ENCODE data around the gene NTRK3. TPM values are rescaled to one million over a fixed set of nuclear protein-coding genes. Genes with fewer than 3 reads are reported as not detected.

The NTRK3 gene
- total RNA-seq, 1 donor from 2014 or later: 6.4 TPM

DNA sequence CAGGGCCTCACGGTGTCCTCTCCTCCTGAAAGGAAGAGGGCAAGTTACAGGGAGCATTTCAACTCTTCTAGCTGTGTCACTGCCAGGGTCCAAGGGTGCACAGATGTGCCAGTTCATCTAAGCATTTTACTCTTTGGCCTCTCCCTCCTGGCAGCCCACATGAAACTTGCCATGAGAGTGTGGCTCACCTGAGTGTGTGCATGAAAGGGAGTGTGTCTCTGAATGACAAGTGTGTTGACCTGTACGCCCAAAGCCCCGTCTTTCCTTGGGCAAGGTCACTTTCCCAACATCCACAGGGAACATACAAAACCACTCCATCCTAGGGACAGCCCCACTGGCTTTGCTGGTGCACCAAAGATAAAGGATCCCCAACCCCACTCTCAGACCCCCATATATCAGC lies 280.0 kb downstream of the NTRK3 start:
- H3K27me3 Mint-ChIP-seq (ENCODE audit: unreplicated experiment): peaks cover 11% of the 10 kb centered on the region
- no peak for DNase-seq (ENCODE audit: low spot score)
- H3K36me3 Mint-ChIP-seq (ENCODE audit: low read depth, unreplicated experiment): no peaks in the 10 kb centered on the region
- no peak overlapping the region for H3K27ac Mint-ChIP-seq (ENCODE audit: unreplicated experiment)
- no peak overlapping the region for H3K4me3 Mint-ChIP-seq (ENCODE audit: unreplicated experiment)
- H3K4me1 Mint-ChIP-seq (ENCODE audit: unreplicated experiment): peaks cover 4% of the 10 kb centered on the region
- TF ChIP-seq, protein P1, sequence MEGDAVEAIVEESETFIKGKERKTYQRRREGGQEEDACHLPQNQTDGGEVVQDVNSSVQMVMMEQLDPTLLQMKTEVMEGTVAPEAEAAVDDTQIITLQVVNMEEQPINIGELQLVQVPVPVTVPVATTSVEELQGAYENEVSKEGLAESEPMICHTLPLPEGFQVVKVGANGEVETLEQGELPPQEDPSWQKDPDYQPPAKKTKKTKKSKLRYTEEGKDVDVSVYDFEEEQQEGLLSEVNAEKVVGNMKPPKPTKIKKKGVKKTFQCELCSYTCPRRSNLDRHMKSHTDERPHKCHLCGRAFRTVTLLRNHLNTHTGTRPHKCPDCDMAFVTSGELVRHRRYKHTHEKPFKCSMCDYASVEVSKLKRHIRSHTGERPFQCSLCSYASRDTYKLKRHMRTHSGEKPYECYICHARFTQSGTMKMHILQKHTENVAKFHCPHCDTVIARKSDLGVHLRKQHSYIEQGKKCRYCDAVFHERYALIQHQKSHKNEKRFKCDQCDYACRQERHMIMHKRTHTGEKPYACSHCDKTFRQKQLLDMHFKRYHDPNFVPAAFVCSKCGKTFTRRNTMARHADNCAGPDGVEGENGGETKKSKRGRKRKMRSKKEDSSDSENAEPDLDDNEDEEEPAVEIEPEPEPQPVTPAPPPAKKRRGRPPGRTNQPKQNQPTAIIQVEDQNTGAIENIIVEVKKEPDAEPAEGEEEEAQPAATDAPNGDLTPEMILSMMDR (IDR thresholded peaks at IDR 0.05; ENCODE audit: unreplicated experiment): no peak
- no peaks in the 10 kb centered on the region for H3K9me3 Mint-ChIP-seq (ENCODE audit: unreplicated experiment)

DNA sequence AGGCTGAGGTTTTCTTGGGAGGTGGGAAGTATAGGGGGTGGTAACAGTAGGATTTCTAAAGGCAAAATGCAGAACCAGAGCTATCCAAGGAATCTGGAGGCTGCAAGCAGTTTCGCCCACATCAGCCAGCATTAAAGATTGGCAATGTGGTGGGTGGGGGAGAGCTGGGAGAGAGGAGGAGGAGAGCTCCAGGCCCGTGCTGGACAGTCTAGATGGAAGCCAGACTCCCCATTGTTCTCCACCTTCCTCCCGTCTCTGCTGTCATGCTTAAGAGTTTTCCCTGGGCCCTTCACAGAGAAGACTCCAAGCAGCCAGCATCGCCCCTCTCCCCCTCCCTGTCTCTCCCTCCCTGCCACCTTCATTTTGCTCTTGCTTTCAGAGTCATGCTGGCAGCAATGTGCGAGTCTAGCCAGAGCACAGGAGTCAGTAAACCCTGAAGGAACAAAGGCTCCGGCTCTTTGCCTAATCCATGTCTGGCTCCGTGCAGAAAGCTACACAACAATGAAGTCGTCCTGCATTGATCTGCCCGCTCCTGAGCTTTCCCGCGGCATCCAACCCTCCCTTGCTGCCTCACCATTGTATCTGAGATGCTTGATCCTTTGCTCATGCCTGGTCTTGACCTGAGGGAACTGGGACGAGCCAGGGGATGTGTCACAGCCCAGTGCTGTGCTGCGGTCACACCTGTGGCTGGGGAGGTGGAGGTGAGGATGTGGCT lies 282.9 kb downstream of the NTRK3 start:
- peaks cover 4% of the 10 kb centered on the region for H3K4me1 Mint-ChIP-seq (ENCODE audit: unreplicated experiment)
- H3K27ac Mint-ChIP-seq (ENCODE audit: unreplicated experiment): no peak overlapping the region
- H3K4me3 Mint-ChIP-seq (ENCODE audit: unreplicated experiment): no peak overlapping the region
- H3K36me3 Mint-ChIP-seq (ENCODE audit: low read depth, unreplicated experiment): no peaks in the 10 kb centered on the region
- H3K27me3 Mint-ChIP-seq (ENCODE audit: unreplicated experiment): peaks cover 7% of the 10 kb centered on the region
- TF ChIP-seq, protein P1 (IDR thresholded peaks at IDR 0.05; ENCODE audit: unreplicated experiment): no peak
- no peak for DNase-seq (ENCODE audit: low spot score)
- H3K9me3 Mint-ChIP-seq (ENCODE audit: unreplicated experiment): no peaks in the 10 kb centered on the region

DNA sequence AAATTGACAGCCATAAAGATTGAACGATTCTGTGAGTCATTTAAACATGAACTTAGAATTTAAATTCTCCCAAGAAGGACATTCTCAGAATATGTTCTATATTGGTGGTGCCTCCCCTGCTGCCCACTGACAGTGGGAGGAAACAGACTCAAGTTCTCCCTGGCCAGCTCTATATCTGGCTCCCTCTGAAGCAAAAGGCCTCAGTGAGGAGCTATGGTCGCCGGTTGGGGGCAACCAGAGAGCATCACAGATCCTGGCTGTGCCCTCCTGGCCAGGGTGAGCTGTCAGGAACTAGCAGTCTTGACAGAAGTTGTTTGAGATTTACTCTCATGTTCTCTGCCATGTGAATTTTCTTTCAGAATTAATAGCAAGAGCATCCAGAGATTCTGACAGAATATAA lies 285.5 kb downstream of the NTRK3 start:
- TF ChIP-seq, protein P1 (IDR thresholded peaks at IDR 0.05; ENCODE audit: unreplicated experiment): no peak
- Mint-ChIP-seq H3K36me3 (ENCODE audit: low read depth, unreplicated experiment) (no peaks in the 10 kb centered on the region), H3K27me3 (ENCODE audit: unreplicated experiment) (peaks cover 7% of the 10 kb centered on the region), H3K27ac (ENCODE audit: unreplicated experiment) (no peak overlapping the region), H3K4me3 (ENCODE audit: unreplicated experiment) (no peak overlapping the region), H3K4me1 (ENCODE audit: unreplicated experiment) (peaks cover 4% of the 10 kb centered on the region), H3K9me3 (ENCODE audit: unreplicated experiment) (no peaks in the 10 kb centered on the region)
- no peak for DNase-seq (ENCODE audit: low spot score)

DNA sequence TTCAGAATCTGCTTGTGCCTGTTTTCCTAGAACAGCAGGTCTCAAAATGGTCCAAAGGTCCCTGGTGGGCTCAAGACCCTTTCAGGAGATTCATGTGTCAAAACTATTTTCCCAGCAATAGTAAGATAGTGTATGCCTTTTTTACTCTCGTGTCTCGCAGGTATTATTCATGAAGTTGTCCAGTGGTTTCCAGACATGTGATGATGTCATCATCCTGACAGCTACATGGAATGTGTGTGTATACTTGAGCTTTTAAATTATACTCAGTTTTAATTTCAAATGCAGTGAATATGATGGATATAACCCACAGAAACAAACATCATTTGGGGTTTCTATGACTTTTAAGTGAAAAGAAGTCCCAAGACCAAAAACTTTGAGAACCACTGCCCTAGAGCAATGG lies 288.6 kb downstream of the NTRK3 start:
- peaks cover 2% of the 10 kb centered on the region for H3K27me3 Mint-ChIP-seq (ENCODE audit: unreplicated experiment)
- H3K36me3 Mint-ChIP-seq (ENCODE audit: low read depth, unreplicated experiment): no peaks in the 10 kb centered on the region
- DNase-seq (ENCODE audit: low spot score): no peak
- H3K9me3 Mint-ChIP-seq (ENCODE audit: unreplicated experiment): no peaks in the 10 kb centered on the region
- no peak overlapping the region for H3K4me3 Mint-ChIP-seq (ENCODE audit: unreplicated experiment)
- no peak overlapping the region for H3K27ac Mint-ChIP-seq (ENCODE audit: unreplicated experiment)
- TF ChIP-seq, protein P1 (IDR thresholded peaks at IDR 0.05; ENCODE audit: unreplicated experiment): no peak
- H3K4me1 Mint-ChIP-seq (ENCODE audit: unreplicated experiment): peaks cover 3% of the 10 kb centered on the region

DNA sequence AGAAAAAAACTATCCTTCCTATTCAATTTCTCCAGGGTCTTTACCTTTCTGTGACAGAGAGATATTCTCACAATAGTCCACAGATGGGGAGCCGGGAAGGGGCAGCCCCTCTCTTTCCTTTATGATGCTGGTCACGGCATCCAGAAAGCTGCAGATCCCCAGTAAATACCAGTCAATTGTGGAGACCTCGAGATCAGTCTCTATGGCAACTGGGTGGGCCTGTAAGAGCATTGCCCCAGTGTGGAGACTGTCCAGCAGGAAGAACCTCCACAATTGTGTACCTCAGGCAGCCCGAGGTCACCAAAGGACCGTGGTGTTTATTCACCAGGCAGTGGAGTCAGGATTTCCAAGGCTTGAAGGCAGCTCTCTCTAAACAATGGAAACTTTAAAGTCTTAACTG lies 291.2 kb downstream of the NTRK3 start:
- Mint-ChIP-seq H3K27ac (ENCODE audit: unreplicated experiment) (no peak overlapping the region), H3K4me3 (ENCODE audit: unreplicated experiment) (no peak overlapping the region), H3K9me3 (ENCODE audit: unreplicated experiment) (no peaks in the 10 kb centered on the region), H3K27me3 (ENCODE audit: unreplicated experiment) (peaks cover 2% of the 10 kb centered on the region), H3K36me3 (ENCODE audit: low read depth, unreplicated experiment) (no peaks in the 10 kb centered on the region), H3K4me1 (ENCODE audit: unreplicated experiment) (peaks cover 24% of the 10 kb centered on the region)
- TF ChIP-seq, protein P1 (IDR thresholded peaks at IDR 0.05; ENCODE audit: unreplicated experiment): no peak
- DNase-seq (ENCODE audit: low spot score): no peak

All from endothelial cell (in vitro differentiated cells).